NB4 (cell line): ENCODE data around the gene SLC6A18.
"Not testable (repeated sequence)": the region's sequence is repeated elsewhere in the genome, so short reads cannot be mapped to it uniquely, and the experiment has no call there.

Experiments used
- DNase-seq: peaks from one replicate; pipeline ENCODE4 v3.0.0; 2010; ENCODE audit warnings: low read depth
- H3K4me3 ChIP-seq: one replicate; pipeline ENCODE4 v1.5.1; 2011; ENCODE audit warnings: mild to moderate bottlenecking, low read depth, low read length, moderate library complexity
- MYC ChIP-seq: IDR thresholded peaks from 2 replicates; pipeline ENCODE4 v1.6.1; 2011; ENCODE audit warnings: low read depth, low read length
- POLR2A ChIP-seq: IDR thresholded peaks from 2 replicates; pipeline ENCODE4 v1.6.1; 2011; ENCODE audit warnings: mild to moderate bottlenecking; ENCODE audit not compliant: insufficient read length; ENCODE audit errors: extremely low read depth
- TF ChIP-seq, protein P1 (sequence below): IDR thresholded peaks from 2 replicates; pipeline ENCODE4 v1.6.1; 2011; ENCODE audit warnings: low read depth, low read length
- TF ChIP-seq, protein P2 (sequence below): IDR thresholded peaks from one replicate; pipeline ENCODE4 v1.5.1; 2012; ENCODE audit warnings: low read depth, low read length

Gene SLC6A18

GRCh38 chr5:1281038-1281882 is 56.1 kb downstream of the SLC6A18 start:
- H3K4me3 ChIP-seq, result no peak overlapping the region
- no peak for DNase-seq
- TF ChIP-seq MYC, result no peak
- TF ChIP-seq POLR2A, result no peak
- TF ChIP-seq, protein P1, sequence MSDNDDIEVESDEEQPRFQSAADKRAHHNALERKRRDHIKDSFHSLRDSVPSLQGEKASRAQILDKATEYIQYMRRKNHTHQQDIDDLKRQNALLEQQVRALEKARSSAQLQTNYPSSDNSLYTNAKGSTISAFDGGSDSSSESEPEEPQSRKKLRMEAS, result no peak
- TF ChIP-seq, protein P2, sequence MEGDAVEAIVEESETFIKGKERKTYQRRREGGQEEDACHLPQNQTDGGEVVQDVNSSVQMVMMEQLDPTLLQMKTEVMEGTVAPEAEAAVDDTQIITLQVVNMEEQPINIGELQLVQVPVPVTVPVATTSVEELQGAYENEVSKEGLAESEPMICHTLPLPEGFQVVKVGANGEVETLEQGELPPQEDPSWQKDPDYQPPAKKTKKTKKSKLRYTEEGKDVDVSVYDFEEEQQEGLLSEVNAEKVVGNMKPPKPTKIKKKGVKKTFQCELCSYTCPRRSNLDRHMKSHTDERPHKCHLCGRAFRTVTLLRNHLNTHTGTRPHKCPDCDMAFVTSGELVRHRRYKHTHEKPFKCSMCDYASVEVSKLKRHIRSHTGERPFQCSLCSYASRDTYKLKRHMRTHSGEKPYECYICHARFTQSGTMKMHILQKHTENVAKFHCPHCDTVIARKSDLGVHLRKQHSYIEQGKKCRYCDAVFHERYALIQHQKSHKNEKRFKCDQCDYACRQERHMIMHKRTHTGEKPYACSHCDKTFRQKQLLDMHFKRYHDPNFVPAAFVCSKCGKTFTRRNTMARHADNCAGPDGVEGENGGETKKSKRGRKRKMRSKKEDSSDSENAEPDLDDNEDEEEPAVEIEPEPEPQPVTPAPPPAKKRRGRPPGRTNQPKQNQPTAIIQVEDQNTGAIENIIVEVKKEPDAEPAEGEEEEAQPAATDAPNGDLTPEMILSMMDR, result no peak

DNA sequence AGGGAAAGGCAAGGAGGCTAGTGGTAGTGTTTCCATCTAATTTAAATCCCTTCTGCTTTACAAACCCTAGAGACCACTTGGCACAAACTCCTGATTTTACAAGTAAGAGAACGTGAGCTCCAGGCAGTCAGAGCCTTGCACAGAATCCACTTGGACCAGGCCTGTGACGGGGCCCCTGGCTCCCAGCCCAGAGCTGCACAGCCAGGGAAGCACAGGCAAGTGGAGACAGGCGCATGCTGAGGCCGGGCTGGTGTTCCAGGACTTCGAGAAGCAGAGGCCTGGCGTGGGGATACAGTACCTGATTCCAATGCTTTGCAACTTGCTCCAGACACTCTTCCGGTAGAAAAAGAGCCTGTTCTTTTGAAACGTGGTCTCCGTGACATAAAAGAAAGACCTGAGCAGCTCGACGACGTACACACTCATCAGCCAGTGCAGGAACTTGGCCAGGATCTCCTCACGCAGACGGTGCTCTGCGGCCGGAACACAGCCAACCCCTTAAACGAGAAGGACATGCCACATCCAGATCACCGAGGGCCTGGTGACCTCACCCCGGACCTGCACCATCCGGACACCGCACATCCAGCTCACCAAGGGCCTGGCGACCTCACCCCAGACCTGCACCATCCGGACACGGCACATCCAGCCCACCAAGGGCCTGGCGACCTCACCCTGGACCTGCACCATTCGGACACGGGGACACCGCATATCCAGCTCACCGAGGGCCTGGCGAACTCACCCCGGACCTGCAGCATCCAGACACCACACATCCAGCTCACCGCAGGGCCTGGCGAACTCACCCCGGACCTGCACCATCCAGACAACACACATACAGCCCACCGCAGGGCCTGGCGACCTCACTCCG is 57.2 kb downstream of the SLC6A18 start:
- no peak overlapping the region for H3K4me3 ChIP-seq
- DNase-seq, result no peak
- TF ChIP-seq POLR2A, result no peak
- TF ChIP-seq MYC, result no peak
- TF ChIP-seq, protein P2, result no peak
- TF ChIP-seq, protein P1, result no peak

- not testable (repeated sequence) for DNase-seq
Observed at GRCh38 chr5:1282993-1283728, 58.0 kb downstream of the SLC6A18 start.

GRCh38 chr5:1283729-1284041 is 58.5 kb downstream of the SLC6A18 start:
- DNase-seq, H3K4me3 ChIP-seq: not testable (repeated sequence)

More at GRCh38 chr5:1282993-1283728, 58.0 kb downstream of the SLC6A18 start:
- H3K4me3 ChIP-seq, result not testable (repeated sequence)

GRCh38 chr5:1284336-1284970 is 59.3 kb downstream of the SLC6A18 start:
- DNase-seq, H3K4me3 ChIP-seq: not testable (repeated sequence)

- no peak for DNase-seq
- H3K4me3 ChIP-seq, result no peak overlapping the region
- TF ChIP-seq, protein P2, result no peak
- TF ChIP-seq MYC (no peak), POLR2A (no peak)
- TF ChIP-seq, protein P1, result no peak
Observed at GRCh38 chr5:1285141-1285540, 60.0 kb downstream of the SLC6A18 start.

DNA sequence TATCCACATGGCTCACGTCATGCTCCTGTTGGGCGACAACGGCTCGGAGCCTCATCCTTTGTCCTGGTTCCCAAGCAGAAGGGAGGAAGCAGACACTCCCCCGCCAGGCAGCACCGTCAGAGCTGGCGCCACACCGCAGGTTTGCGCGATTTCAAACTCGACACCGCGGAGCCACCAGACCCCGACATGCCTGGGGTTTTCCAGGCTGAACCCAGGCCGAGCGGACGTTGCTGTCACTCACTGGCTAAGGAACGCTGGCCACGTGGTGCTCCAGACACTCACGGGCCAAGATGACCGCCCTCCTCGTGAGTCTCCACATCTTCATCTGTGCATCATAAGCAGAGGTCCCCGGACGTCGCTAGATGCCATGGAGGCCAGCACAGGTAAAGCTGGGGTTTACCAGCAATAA is 60.7 kb downstream of the SLC6A18 start:
- no peak overlapping the region for H3K4me3 ChIP-seq
- DNase-seq, result no peak
- TF ChIP-seq POLR2A (no peak), MYC (no peak)
- TF ChIP-seq, protein P1, result no peak
- TF ChIP-seq, protein P2, result no peak
